Esophagus squamous epithelium (tissue), 5 donors: Measurements from ENCODE around the gene F5. TPM values are rescaled to one million over a fixed set of nuclear protein-coding genes. Genes with fewer than 3 reads are reported as not detected.
A peak's percentile ranks its signal among the peaks of the same experiment; 100 is the strongest.

Source experiments
- DNase-seq: peaks from one replicate; lab custom pipeline; 2025; lab: John Stamatoyannopoulos, UW
- H3K27ac ChIP-seq, 4 donors: fragments of 200-600 bp; sonication (generic); one replicate each; pipeline ENCODE4 v1.5.1; 2016 to 2019; ENCODE audit warnings: mild to moderate bottlenecking in 1 of 4
- H3K27me3 ChIP-seq, 4 donors: fragments of 200-600 bp; sonication (generic); 1 replicate in 3 of 4; 2 replicates in 1 of 4; pipeline versions ENCODE4 v1.5.1 to v1.6.0; 2017 to 2021; ENCODE audit warnings: antibody characterized with exemption in 1 of 4
- H3K36me3 ChIP-seq, 3 donors: fragments of 200-600 bp; sonication (generic); one replicate each; pipeline ENCODE4 v1.5.1; 2016 to 2019
- H3K4me1 ChIP-seq, 3 donors: fragments of 200-600 bp; sonication (generic); one replicate each; pipeline ENCODE4 v1.5.1; 2017 to 2019
- H3K4me3 ChIP-seq, 4 donors: fragments of 200-600 bp; sonication (generic); 1 replicate in 3 of 4; 2 replicates in 1 of 4; pipeline ENCODE4 v1.5.1; 2016 to 2019; ENCODE audit warnings: mild to moderate bottlenecking in 2 of 4, moderate library complexity in 1 of 4
- H3K9me3 ChIP-seq, 3 donors: fragments of 200-600 bp; sonication (generic); one replicate each; pipeline ENCODE4 v1.5.1; 2016 to 2019
- CTCF ChIP-seq, 6 experiments: fragments of 450-650 bp in 4 of 6; fragments of 200-600 bp in 2 of 6; sonication (generic) in 2 of 6; IDR thresholded peaks; one replicate each; pipeline ENCODE4 v1.5.1; 2016 to 2019; ENCODE audit warnings: antibody characterized with exemption in 6 of 6, mild to moderate bottlenecking in 4 of 6, moderate library complexity in 4 of 6
- POLR2A ChIP-seq, 4 donors: fragments of 450-650 bp; IDR thresholded peaks; one replicate each; pipeline ENCODE4 v1.6.1; 2017; ENCODE audit warnings: antibody characterized with exemption in 4 of 4, mild to moderate bottlenecking in 4 of 4, moderate library complexity in 3 of 4
- WGBS, 2 donors: methylation state at CpG; one replicate each; pipeline ENCODE4 v1.1.5; 2018; 5-methylcytosine and 5-hydroxymethylcytosine counted together
- intact Hi-C: fragments of 100-400 bp; cut with DNase I; formaldehyde crosslinking; loops from one replicate; pipeline ENCODE4 v1.15.0; 2022
- total RNA-seq, 4 donors: library from RNA; depleted of rRNA; stranded (reverse); fragments of >200 nt; gene quantifications; one replicate each; pipeline ENCODE4 v1.1.0, GENCODE V29; 2016
- donor health status: DM: yes; HTN: yes; CAD: no.

Gene F5
- total RNA-seq, 4 donors from 2014 or later, result 0.13 to 0.41 TPM; not detected in 2

DNA sequence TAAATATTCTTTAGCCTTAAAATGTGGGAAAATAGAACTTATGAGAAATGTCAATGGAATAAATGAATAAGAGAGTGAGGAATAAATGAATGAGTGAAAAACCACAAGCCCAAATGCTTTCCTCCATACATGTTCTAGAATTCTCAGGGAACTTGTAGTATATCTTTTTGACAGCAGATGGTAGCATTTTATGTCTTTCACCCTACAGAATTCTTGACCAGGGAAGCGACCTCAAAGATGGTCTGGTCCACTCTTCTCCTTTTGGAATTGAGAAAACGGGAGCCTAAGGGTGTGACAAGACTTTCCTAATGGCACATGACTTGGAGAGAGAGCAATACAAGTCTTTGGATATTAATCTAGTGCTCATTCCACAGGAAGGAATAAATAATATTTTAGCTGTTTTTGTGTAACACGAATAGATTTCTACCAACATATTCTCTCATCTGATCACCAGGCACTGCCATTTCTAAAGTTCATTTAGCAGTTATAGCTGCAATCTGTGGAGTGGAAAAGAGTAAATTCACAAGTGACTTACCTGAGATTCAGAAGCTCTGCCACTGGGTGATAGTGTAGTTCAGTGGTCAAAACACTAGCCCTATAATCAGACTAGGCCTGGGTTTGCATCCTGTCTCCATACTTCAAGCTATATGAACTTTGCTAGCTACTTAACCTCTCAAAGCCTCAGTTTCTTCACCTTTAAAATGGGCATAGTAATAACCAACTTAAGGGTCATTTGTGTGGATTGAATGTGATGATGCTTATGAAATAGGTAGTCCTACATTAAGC, 15.0 kb upstream of the F5 start:
- no peaks in the 10 kb centered on the region for H3K4me1 ChIP-seq
- WGBS, 2 donors, result 35 to 36% methylated on average over 3 of the region's 3 CpGs
- no peak for DNase-seq

DNA sequence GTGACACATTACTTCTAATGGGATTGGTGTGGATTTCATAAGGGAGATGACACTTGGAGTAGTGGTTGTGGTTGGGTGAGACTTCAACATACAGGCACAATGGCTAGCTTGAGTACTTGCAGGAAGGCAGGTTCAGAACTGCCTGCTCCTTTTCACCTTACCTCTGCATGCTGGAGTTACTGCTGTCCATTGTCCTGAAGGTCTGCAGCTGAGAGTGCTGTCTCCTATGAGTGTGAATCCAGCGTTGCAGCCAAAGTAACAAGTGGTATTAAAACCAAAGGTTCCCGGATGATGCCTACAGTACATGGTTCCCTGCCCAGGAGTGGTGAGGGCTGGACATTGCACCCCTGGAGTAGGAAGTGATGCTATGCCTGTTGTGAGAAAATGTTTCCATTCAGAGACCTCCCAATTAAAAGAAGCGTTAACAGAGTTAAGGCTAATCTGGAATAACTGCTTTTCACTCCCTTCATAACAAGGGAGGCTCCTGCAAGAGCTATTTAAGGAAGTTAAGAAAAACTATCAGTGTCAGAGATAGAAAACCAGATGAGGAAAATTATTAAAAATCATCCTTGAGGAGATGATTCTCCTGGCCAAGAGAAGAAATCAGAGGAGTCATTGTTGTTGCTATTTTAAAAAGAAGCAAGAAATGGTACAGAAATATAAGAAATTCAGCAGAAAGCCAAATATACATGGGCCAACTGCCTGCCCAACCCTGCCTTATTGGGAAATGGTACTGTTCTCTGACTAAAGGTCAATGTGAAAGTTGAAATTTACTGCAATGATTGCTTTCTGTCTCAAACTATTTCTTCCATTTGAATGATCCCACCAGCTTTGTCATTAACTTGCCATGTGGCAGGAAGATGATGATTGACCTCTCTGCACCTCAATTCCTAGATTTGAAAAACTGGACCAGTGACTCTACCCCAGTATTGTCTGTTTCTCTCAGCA, 9.8 kb upstream of the F5 start:
- Histone ChIP-seq H3K4me1 (no peaks in the 10 kb centered on the region), H3K27ac (no peak overlapping the region), H3K27me3 (no peaks in the 10 kb centered on the region), H3K36me3 (no peaks in the 10 kb centered on the region), H3K9me3 (no peaks in the 10 kb centered on the region), H3K4me3 (no peak overlapping the region)
- intact Hi-C loops, result no loop called here
- 51 to 55% methylated on average over 3 of the region's 3 CpGs for WGBS, 2 donors
- no peak for DNase-seq
- no peak for TF ChIP-seq CTCF (IDR thresholded peaks at IDR 0.05)
- TF ChIP-seq POLR2A (IDR thresholded peaks at IDR 0.05), result no peak

More for the DNA sequence above, 15.0 kb upstream of the F5 start:
- intact Hi-C loops, result no loop called here
- no peak overlapping the region for H3K27ac ChIP-seq
- H3K36me3 ChIP-seq, result no peaks in the 10 kb centered on the region
- no peaks in the 10 kb centered on the region for H3K27me3 ChIP-seq
- H3K4me3 ChIP-seq, result no peak overlapping the region
- H3K9me3 ChIP-seq, result no peaks in the 10 kb centered on the region
- TF ChIP-seq CTCF (IDR thresholded peaks at IDR 0.05), result peak in 4 of 6 experiments; percentile 6 to 43 (median 30)
- no peak for TF ChIP-seq POLR2A (IDR thresholded peaks at IDR 0.05)

DNA sequence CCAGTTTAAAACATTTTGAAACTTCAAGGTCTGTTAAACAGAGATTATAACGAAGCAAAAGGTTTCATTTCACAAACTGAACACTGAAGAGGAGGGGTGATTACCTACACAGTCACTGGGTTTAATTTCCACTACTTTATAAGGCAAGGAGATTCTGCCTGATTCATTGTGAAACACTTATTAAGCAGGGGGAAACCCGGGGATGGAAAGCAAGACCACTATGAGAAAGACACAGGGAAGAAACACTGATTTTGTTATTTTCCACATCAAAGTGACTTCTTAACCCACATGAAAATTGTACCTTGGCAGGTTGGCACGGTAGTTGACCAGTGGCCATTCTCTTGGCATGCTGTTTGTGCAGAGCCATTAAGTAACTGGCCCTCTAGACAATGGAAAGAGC, 8.1 kb upstream of the F5 start:
- 52 to 54% methylated on average over 3 of the region's 3 CpGs for WGBS, 2 donors

GRCh38 chr1:169590932-169591331, 4.7 kb upstream of the F5 start:
- whole genome bisulfite sequencing, 2 donors, result 63 to 66% methylated on average over 5 of the region's 5 CpGs
- DNase-seq, result no peak
- intact Hi-C loops, result no loop called here
- Histone ChIP-seq H3K4me1 (peaks cover 0 to 10% (median 3%) of the 10 kb centered on the region in 3 donors), H3K27ac (no peak overlapping the region), H3K9me3 (no peaks in the 10 kb centered on the region), H3K4me3 (no peak overlapping the region), H3K36me3 (no peaks in the 10 kb centered on the region), H3K27me3 (peaks cover 0 to 14% (median 0%) of the 10 kb centered on the region in 4 donors)
- TF ChIP-seq CTCF (IDR thresholded peaks at IDR 0.05), result no peak
- no peak for TF ChIP-seq POLR2A (IDR thresholded peaks at IDR 0.05)

More for the DNA sequence above, 8.1 kb upstream of the F5 start:
- Histone ChIP-seq H3K27ac (no peak overlapping the region), H3K9me3 (no peaks in the 10 kb centered on the region), H3K36me3 (no peaks in the 10 kb centered on the region), H3K27me3 (no peaks in the 10 kb centered on the region), H3K4me1 (no peaks in the 10 kb centered on the region), H3K4me3 (no peak overlapping the region)
- intact Hi-C loops, result no loop called here
- TF ChIP-seq CTCF (IDR thresholded peaks at IDR 0.05) (no peak), POLR2A (IDR thresholded peaks at IDR 0.05) (no peak)
- DNase-seq, result no peak
